ENCODE measurements around the gene CXCL16. TPM values are rescaled to one million over a fixed set of nuclear protein-coding genes. Genes with fewer than 3 reads are reported as not detected.
A peak's percentile ranks its signal among the peaks of the same experiment; 100 is the strongest.

The CXCL16 gene
- total RNA-seq, 1 experiment from 2014 or later, result 44.8 TPM

GRCh38 chr17:4772235-4772613, 32.5 kb upstream of the CXCL16 start:
- no peak for TF ChIP-seq POLR2A (IDR thresholded peaks at IDR 0.05; ENCODE audit: borderline replicate concordance, extremely low read depth, insufficient read depth, insufficient read length)
- TF ChIP-seq JUND (IDR thresholded peaks at IDR 0.05), result no peak
- TF ChIP-seq CTCF (IDR thresholded peaks at IDR 0.05 in 2 of 3, conservative IDR thresholded peaks at IDR 0.05 in 1 of 3; ENCODE audit: borderline replicate concordance in 1 of 3, insufficient read depth in 1 of 3, low read depth in 2 of 3, low read length in 2 of 3), result no peak
- TF ChIP-seq EZH2 (IDR thresholded peaks at IDR 0.05), result no peak
- ChIA-PET CTCF (interaction anchor here (0.6 kb wide), 1 partner anchor 18 kb away, joined by 4 read pairs; no protein-coding TSS in a partner anchor), RAD21 (ENCODE audit: low non-redundant PET in 1 of 2, low total read pairs in 2 of 2, uncharacterized antibody in 2 of 2, unreplicated experiment in 2 of 2) (no interaction called here), POLR2A (no interaction called here)
- Histone ChIP-seq H3K9me3 (ENCODE audit: control insufficient read depth in 1 of 2, insufficient read depth in 1 of 2, low read depth in 1 of 2, low read length in 2 of 2) (no peaks in the 10 kb centered on the region), H3K79me2 (ENCODE audit: insufficient read depth, low read length) (no peaks in the 10 kb centered on the region), H2AFZ (ENCODE audit: low read depth, low read length, poor library complexity, severe bottlenecking) (no peak overlapping the region), H3K4me1 (ENCODE audit: control insufficient read depth in 1 of 2, insufficient read depth in 2 of 2, low read length in 2 of 2) (peaks cover 5 to 16% of the 10 kb centered on the region in 2 experiments; a peak in 3 of 4 replicates), H3K36me3 (ENCODE audit: control insufficient read depth in 1 of 2, insufficient read depth in 2 of 2, low read length in 2 of 2) (no peaks in the 10 kb centered on the region), H3K27me3 (ENCODE audit: insufficient read depth, low read length) (no peaks in the 10 kb centered on the region), H3K4me3 (replicated peaks in 1 of 2; ENCODE audit: low read depth in 1 of 2, low read length in 2 of 2) (no peak overlapping the region), H4K20me1 (ENCODE audit: insufficient read depth) (no peaks in the 10 kb centered on the region), H3K9ac (ENCODE audit: low read length) (no peak overlapping the region), H3K27ac (ENCODE audit: low read depth, low read length) (no peak overlapping the region), H3K4me2 (ENCODE audit: low read length) (no peak overlapping the region), H3K9me2 (ENCODE audit: insufficient read depth) (no peaks in the 10 kb centered on the region)
- intact Hi-C loops (cut with micrococcal nuclease), result no loop called here
- no peak for ATAC-seq
- no TSS peak for BruUV-seq (replicated peaks)
- DNase-seq (ENCODE audit: low read depth, low spot score), result no peak

- H3K79me2 ChIP-seq (ENCODE audit: insufficient read depth, low read length), result no peaks in the 10 kb centered on the region
- no peak within 1 kb of the TSS for H3K9ac ChIP-seq (ENCODE audit: low read length)
- peak within 1 kb of the TSS; percentile 40 for H3K4me2 ChIP-seq (ENCODE audit: low read length)
- POLR2A ChIA-PET, result no interaction called here
- CTCF ChIA-PET, result interaction anchor here (0.6 kb wide), 1 partner anchor 18 kb away, joined by 4 read pairs; no protein-coding TSS in a partner anchor
- no peak for ATAC-seq
- RAD21 ChIA-PET (ENCODE audit: low non-redundant PET in 1 of 2, low total read pairs in 2 of 2, uncharacterized antibody in 2 of 2, unreplicated experiment in 2 of 2), result no interaction called here
- H3K27ac ChIP-seq (ENCODE audit: low read depth, low read length), result no peak within 1 kb of the TSS
- peaks cover 5 to 16% of the 10 kb centered on the region in 2 experiments; a peak in 3 of 4 replicates for H3K4me1 ChIP-seq (ENCODE audit: control insufficient read depth in 1 of 2, insufficient read depth in 2 of 2, low read length in 2 of 2)
- TF ChIP-seq EGR1 (IDR thresholded peaks at IDR 0.05; ENCODE audit: low read depth), result no peak
- TF ChIP-seq ZFX (IDR thresholded peaks at IDR 0.05), result no peak
- no peak for TF ChIP-seq SRF (IDR thresholded peaks at IDR 0.05; ENCODE audit: low read depth)
- TF ChIP-seq SP1 (IDR thresholded peaks at IDR 0.05; ENCODE audit: low read depth), result no peak
- no peak for TF ChIP-seq MAX (IDR thresholded peaks at IDR 0.05)
- H3K36me3 ChIP-seq (ENCODE audit: control insufficient read depth in 1 of 2, insufficient read depth in 2 of 2, low read length in 2 of 2), result no peaks in the 10 kb centered on the region
- BruUV-seq (replicated peaks), result no TSS peak
- H3K27me3 ChIP-seq (ENCODE audit: insufficient read depth, low read length), result no peaks in the 10 kb centered on the region
- intact Hi-C loops (cut with micrococcal nuclease), result no loop called here
- H3K4me3 ChIP-seq (replicated peaks in 1 of 2; ENCODE audit: low read depth in 1 of 2, low read length in 2 of 2), result no peak within 1 kb of the TSS
- no peak for DNase-seq (ENCODE audit: low read depth, low spot score)
- H3K9me2 ChIP-seq (ENCODE audit: insufficient read depth), result no peaks in the 10 kb centered on the region
- H4K20me1 ChIP-seq (ENCODE audit: insufficient read depth), result no peaks in the 10 kb centered on the region
- H2AFZ ChIP-seq (ENCODE audit: low read depth, low read length, poor library complexity, severe bottlenecking), result no peak within 1 kb of the TSS
- no peaks in the 10 kb centered on the region for H3K9me3 ChIP-seq (ENCODE audit: control insufficient read depth in 1 of 2, insufficient read depth in 1 of 2, low read depth in 1 of 2, low read length in 2 of 2)
These were observed 31.9 kb upstream of the CXCL16 start, which contains the start of gene TM4SF5 for GRCh38 chr17:4771519-4772234. Gene TM4SF5 (plus strand): TSS chr17:4771886. CDS start chr17:4771923, 37 bp downstream.
